ENCODE results near the gene TTLL3.

Gene TTLL3

DNA sequence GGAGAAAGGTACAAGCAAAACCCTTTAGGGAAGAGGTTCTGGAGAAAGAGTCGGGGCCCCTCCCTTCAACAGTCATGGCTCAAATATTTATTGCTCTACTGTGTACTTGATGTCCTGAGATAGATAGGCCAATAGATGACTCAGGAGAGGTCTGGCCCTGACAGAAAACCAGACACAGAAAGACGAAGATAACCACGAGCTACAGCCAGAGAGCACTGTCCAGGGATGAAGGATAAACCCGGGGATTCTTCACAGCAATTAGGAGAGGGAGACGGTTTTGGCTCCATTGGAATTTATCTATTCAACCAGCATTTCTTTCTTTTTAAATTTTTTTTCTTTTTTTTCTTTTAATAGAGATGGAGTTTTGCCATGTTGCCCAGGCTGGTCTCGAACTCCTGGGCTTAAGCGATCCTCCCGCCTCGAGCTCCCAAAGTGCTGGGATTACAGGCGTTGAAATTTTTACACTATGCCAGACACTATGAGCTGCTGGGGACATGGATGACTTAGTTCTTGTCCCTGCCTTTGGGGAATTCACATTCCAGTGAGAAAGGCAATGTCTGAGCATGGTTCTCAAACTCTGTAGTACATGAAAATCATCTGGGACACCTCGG, 74.6 kb downstream of the TTLL3 start:
- TF ChIP-seq, protein P1, sequence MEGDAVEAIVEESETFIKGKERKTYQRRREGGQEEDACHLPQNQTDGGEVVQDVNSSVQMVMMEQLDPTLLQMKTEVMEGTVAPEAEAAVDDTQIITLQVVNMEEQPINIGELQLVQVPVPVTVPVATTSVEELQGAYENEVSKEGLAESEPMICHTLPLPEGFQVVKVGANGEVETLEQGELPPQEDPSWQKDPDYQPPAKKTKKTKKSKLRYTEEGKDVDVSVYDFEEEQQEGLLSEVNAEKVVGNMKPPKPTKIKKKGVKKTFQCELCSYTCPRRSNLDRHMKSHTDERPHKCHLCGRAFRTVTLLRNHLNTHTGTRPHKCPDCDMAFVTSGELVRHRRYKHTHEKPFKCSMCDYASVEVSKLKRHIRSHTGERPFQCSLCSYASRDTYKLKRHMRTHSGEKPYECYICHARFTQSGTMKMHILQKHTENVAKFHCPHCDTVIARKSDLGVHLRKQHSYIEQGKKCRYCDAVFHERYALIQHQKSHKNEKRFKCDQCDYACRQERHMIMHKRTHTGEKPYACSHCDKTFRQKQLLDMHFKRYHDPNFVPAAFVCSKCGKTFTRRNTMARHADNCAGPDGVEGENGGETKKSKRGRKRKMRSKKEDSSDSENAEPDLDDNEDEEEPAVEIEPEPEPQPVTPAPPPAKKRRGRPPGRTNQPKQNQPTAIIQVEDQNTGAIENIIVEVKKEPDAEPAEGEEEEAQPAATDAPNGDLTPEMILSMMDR (conservative IDR thresholded peaks at IDR 0.05; ENCODE audit: low read length), result peak; percentile 10
- H3K4me3 ChIP-seq (ENCODE audit: low read length), result no peak overlapping the region
- peak; percentile 77 for DNase-seq (ENCODE audit: low read depth)

All from AG10803 (cell line).